ENCODE results near the gene PPP2R2C. TPM values are rescaled to one million over a fixed set of nuclear protein-coding genes. Genes with fewer than 3 reads are reported as not detected.

Gene PPP2R2C
- polyA plus RNA-seq, 4 donors, result 0.16 to 2.3 (median 0.81) TPM; not detected in 1

DNA sequence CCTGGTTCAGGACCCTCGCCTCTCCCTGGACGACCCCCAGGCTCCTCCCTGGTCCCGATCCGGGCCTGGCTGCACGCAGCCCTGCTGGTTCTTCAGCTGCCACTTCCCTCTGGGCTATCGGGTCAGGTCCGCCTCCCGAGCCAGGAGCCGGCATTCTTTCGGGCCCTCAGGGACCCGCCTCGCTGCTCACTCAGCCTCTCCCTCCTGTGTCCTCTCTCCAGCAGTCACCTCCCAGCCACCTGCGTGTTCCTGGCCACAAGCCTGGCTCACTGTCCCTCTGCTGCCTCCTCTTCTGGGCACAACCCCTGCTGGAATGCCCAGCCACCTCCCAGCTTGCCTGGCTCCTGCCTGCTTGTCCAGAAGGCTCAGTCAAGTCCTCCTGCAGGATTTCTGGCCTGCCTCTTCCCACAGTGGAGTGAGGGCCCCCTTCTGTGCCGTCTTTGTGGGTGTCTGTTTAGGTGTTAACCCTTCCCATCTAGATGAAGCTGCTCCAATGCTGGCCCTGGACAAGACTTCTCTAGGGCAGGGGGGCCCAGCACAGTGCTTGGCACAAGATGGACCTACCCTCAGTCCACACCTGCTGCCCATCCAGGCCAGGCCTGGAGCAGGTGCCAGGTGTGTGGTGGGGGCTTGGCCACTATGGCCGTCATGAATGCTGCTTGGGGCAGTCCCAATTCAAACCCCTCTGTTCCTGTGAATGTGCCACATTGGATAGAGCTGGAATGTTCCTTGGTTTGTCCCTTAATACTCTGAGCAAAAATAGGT lies 200.5 kb downstream of the PPP2R2C start:
- WGBS, 3 donors, result 22 to 47% (median 33%) methylated on average over 15 of the region's 15 CpGs
- DNase-seq (peak in 1 of 2 donors; percentile 42), FAIRE-seq (no peak)
- no peaks in the 10 kb centered on the region for H3K9me3 ChIP-seq (ENCODE audit: control insufficient read depth in 2 of 2, insufficient read depth in 1 of 2, low read depth in 1 of 2, low read length in 1 of 2)
- H3K27ac ChIP-seq (ENCODE audit: low read depth in 1 of 3, low read length in 2 of 3), result peak overlapping the region in 1 of 3 donors; percentile 49
- H3K4me3 ChIP-seq (ENCODE audit: low read depth in 1 of 3, low read length in 3 of 3), result no peak overlapping the region
- no peaks in the 10 kb centered on the region for H3K27me3 ChIP-seq (ENCODE audit: control insufficient read depth in 3 of 3, insufficient read depth in 3 of 3, low read length in 3 of 3)
- H3K4me1 ChIP-seq (ENCODE audit: control insufficient read depth in 3 of 3, insufficient read depth in 2 of 3, low read depth in 1 of 3, low read length in 2 of 3), result peaks cover 6 to 41% (median 11%) of the 10 kb centered on the region in 3 donors
- peaks cover 0 to 15% (median 0%) of the 10 kb centered on the region in 3 donors for H3K36me3 ChIP-seq (ENCODE audit: control insufficient read depth in 3 of 3, insufficient read depth in 2 of 3, low read depth in 1 of 3, low read length in 3 of 3)

GRCh38 chr4:6271206-6271605 lies 201.2 kb downstream of the PPP2R2C start:
- FAIRE-seq (no peak), DNase-seq (no peak)
- Histone ChIP-seq H3K27me3 (ENCODE audit: control insufficient read depth in 3 of 3, insufficient read depth in 3 of 3, low read length in 3 of 3) (no peaks in the 10 kb centered on the region), H3K36me3 (ENCODE audit: control insufficient read depth in 3 of 3, insufficient read depth in 2 of 3, low read depth in 1 of 3, low read length in 3 of 3) (peaks cover 0 to 15% (median 0%) of the 10 kb centered on the region in 3 donors), H3K9me3 (ENCODE audit: control insufficient read depth in 2 of 2, insufficient read depth in 1 of 2, low read depth in 1 of 2, low read length in 1 of 2) (no peaks in the 10 kb centered on the region), H3K4me1 (ENCODE audit: control insufficient read depth in 3 of 3, insufficient read depth in 2 of 3, low read depth in 1 of 3, low read length in 2 of 3) (peaks cover 6 to 34% (median 9%) of the 10 kb centered on the region in 3 donors), H3K4me3 (ENCODE audit: low read depth in 1 of 3, low read length in 3 of 3) (peak overlapping the region in 1 of 3 donors; percentile 62), H3K27ac (ENCODE audit: low read depth in 1 of 3, low read length in 2 of 3) (peak overlapping the region in 2 of 3 donors; percentile 18 to 49)
- 59 to 68% (median 64%) methylated on average over 9 of the region's 9 CpGs for WGBS, 3 donors

DNA sequence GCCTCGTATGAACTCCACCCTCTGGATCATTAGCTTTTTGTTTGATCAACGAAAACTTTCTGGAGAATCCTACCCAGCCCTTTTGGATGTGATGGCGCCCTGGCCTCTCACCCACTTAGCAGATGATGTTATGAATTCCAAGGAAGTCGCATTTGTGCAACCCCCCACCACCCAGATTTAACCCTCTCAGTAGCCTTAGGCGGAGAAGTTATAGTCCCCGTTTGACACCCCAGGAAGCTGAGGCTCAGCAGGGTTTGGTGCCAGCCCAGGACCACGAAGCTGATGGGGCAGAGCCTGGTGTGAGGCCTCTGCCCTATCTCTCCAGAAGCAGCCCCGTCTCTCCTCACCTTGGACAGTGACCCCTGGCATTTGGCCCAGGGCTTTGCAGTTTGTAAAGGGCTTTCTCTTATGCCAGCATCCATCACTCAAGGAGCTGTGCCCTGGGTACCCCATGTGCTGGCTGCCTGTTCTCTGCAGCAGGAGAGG lies 201.7 kb downstream of the PPP2R2C start:
- Histone ChIP-seq H3K27ac (ENCODE audit: low read depth in 1 of 3, low read length in 2 of 3) (peak overlapping the region in 2 of 3 donors; percentile 6 to 18), H3K9me3 (ENCODE audit: control insufficient read depth in 2 of 2, insufficient read depth in 1 of 2, low read depth in 1 of 2, low read length in 1 of 2) (no peaks in the 10 kb centered on the region), H3K27me3 (ENCODE audit: control insufficient read depth in 3 of 3, insufficient read depth in 3 of 3, low read length in 3 of 3) (no peaks in the 10 kb centered on the region), H3K4me3 (ENCODE audit: low read depth in 1 of 3, low read length in 3 of 3) (peak overlapping the region; percentile 62 to 96 (median 62)), H3K36me3 (ENCODE audit: control insufficient read depth in 3 of 3, insufficient read depth in 2 of 3, low read depth in 1 of 3, low read length in 3 of 3) (peaks cover 0 to 15% (median 0%) of the 10 kb centered on the region in 3 donors), H3K4me1 (ENCODE audit: control insufficient read depth in 3 of 3, insufficient read depth in 2 of 3, low read depth in 1 of 3, low read length in 2 of 3) (peaks cover 6 to 29% (median 9%) of the 10 kb centered on the region in 3 donors)
- peak; percentile 47 for DNase-seq
- no peak for FAIRE-seq
- WGBS, 3 donors, result 11 to 26% (median 25%) methylated on average over 8 of the region's 8 CpGs

Other genes starting within 250 kb of the PPP2R2C start
- gene WFS1, start 202.8 kb downstream of the PPP2R2C start, polyA plus RNA-seq, result 10 to 100 TPM in 2 of 4 donors, 1 to 10 TPM in 2; 4.1 to 35.1 (median 12.2) TPM
- gene MAN2B2, start 102.6 kb upstream of the PPP2R2C start, polyA plus RNA-seq, result 10 to 100 TPM in 2 of 4 donors, 1 to 10 TPM in 2; 4.1 to 22.4 (median 8.8) TPM
- 100 to 1,000 TPM; 226 to 324 (median 276) TPM for gene MRFAP1, start 168.1 kb upstream of the PPP2R2C start, polyA plus RNA-seq
- 10 to 100 TPM; 13.3 to 63.5 (median 41.0) TPM for gene S100P, start 221.3 kb upstream of the PPP2R2C start, polyA plus RNA-seq
- gene MRFAP1L1, start 237.3 kb upstream of the PPP2R2C start, polyA plus RNA-seq, result 10 to 100 TPM; 36.0 to 58.5 (median 45.2) TPM
- 10 to 100 TPM; 13.1 to 19.5 (median 16.7) TPM for gene BLOC1S4, start 243.6 kb upstream of the PPP2R2C start, polyA plus RNA-seq